Ammon's horn (tissue), 1 donor: ENCODE results near the gene CYP4B1.

Source experiments
- DNase-seq: peaks from one replicate; pipeline ENCODE4 v3.0.0-alpha.2; 2016; ENCODE audit warnings: low spot score

The CYP4B1 gene

GRCh38 chr1:46797696-46798470 lies 963 bp upstream of the CYP4B1 start:
- no peak for DNase-seq

DNA sequence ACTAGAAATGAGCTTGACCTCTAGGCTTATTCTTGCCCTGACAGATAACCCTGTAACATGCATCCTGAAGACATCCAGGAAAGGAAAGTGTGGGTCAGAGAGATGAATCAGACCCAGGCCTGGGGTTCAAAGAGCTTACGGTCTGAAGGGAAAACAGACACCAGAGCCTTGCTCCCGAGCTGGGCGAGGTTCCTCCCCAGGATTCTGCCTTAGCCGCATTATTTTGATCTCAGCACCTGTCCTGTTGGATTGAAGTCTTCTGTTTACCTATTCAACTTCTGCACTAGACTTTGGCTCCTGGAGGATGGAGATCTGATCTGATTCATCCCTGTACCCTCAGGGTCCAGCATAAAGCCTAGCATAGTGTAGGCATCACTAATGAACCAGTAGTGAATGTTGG lies 1.9 kb downstream of the CYP4B1 start:
- no peak for DNase-seq

DNA sequence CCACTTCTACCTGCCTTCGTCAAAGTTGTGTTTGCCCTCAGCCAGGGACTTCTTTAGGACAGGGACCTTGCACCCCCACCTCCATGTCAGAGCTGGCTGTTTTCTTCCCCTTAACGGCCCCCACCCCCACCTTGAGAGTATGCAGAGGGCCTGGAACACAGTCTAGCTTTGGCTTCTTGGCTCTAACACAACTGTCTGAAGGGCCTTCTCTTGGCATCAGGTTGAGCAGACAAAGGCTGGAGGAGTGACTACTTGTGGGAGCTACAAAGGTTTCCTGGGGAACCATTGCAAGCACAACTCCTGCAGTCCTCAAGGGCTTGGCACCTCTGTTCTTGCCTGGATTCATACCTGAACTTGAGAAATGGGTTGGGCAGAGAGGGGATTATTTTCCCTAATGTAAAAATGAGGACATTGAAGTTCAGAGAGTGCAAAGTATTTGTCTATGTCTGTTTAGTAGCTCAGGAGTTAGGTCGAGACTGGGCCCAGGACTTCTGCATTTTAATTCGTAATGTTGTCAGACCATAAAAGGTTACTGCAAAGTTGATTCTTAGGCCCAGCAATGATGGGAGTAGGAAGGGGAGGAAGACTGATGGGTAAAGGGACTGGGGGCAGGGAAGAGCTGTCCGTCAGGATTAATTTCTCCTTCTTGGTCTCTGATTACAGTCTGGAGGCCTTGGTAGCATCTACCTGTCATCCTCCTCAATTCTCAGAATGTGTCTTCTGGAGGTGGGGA lies 2.6 kb downstream of the CYP4B1 start:
- DNase-seq: no peak

DNA sequence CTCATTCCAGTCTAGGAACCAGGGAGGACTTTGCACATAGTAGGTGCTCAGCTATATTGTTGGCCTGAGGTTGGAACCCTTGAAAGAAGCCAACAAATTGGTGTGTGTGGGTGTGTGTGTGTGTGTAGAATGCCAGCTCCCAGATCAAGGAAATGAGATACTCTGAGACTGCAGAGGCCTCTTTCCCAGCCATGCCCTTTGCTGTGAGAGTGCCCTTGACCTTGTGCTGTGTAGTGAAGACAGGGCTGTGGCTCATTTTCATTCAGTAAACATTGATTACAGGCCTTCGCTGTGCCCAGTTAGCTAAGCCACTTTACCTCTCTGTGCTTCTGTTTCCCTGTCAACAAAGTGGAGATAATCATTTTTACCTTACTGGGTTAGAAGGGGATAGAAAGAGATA lies 3.2 kb downstream of the CYP4B1 start:
- no peak for DNase-seq

GRCh38 chr1:46802901-46803574 lies 4.2 kb downstream of the CYP4B1 start:
- DNase-seq: no peak

- no peak for DNase-seq
Observed at GRCh38 chr1:46804027-46804889, 5.4 kb downstream of the CYP4B1 start.

DNA sequence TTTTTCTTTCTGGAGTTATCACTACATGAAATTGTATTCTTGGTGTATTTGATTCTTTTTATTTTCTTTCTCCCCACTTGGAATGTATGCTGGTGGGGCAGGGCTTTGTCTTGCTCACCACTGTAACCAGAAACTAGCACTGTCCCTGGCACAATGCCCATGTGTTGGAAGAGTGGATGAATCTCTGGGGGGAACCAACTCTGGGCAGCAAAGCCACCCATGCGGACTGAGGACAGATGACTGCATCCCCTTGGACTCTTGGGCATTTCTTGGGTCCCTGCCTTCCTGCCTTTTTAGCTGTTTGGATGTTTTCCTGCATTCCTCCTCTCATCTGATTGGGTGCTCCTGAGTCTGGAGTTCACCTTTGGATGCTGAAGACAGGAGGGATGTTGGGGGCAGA lies 6.1 kb downstream of the CYP4B1 start:
- DNase-seq: no peak

DNA sequence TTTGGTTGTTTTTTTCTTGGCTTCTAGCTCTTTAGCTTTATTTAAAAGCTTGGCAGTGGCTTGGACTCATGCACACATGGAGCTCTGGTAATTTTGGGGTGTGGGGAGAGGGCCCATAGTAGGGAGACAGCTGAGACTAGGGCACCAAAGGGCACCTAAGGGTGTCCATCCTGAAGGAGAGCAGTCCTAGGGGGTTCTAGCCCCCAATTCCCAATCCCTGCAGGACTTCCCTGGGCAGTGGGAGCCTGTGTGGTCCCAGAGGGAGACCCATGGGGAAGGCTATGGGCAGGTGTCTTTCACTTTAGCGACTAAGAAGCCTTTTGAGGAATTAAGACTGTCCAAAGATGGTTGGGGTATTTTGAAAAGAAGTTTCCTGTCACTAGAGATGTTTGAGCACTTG lies 6.9 kb downstream of the CYP4B1 start:
- no peak for DNase-seq

- no peak for DNase-seq
Observed at GRCh38 chr1:46806196-46807020, 7.6 kb downstream of the CYP4B1 start.

GRCh38 chr1:46807046-46807972 lies 8.5 kb downstream of the CYP4B1 start:
- DNase-seq: no peak

DNA sequence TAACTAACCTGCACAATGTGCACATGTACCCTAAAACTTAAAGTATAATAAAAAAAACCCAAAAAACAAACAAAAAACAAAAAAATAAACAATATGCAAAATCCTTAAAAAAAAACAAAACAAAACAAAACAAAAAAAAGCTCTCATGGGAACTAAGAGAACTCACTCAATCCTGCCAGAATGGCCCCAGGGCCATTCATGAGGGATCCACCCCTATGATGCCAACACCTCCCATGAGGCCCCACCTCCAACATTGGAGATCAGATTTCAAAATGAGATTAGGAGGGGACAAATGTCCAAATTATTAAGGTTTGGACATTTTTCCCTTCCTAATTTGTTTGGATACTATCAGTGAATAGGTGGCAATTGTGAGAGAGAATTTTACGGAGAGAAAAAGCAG lies 10.2 kb downstream of the CYP4B1 start:
- DNase-seq: no peak

DNA sequence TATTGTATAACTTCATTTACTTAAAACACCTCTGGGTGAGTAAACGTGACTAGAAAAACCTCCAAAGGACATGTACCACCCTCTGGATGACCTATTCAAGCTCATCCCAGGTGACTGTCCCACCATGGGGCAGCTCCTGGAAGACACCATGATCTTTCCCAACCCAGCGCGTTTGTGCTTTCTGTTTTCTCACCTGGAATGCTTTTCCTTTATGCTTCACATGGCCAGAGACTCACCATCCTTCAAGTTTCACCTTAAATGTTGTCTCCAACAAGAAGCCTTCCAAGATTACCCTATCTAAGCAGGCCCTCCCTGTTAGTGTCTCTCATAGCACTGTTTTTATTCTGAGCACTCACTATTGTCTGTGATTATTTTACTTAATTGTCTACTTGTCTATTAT lies 11.1 kb downstream of the CYP4B1 start:
- no peak for DNase-seq

DNA sequence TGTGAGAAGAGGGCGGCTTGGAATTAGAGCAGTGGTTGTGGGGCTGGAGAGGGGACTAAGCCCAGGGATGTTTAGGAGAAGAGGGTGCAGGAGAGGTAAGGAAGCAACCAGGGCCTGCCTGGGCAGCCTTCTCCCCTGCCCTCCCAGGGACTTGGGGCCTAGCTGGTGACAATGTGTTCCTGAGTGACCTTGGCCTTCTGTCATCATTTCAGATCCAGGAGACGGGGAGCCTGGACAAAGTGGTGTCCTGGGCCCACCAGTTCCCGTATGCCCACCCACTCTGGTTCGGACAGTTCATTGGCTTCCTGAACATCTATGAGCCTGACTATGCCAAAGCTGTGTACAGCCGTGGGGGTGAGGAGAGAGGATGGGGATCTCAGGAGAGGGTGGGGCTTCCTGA lies 11.8 kb downstream of the CYP4B1 start:
- no peak for DNase-seq

GRCh38 chr1:46811053-46811452 lies 12.2 kb downstream of the CYP4B1 start:
- no peak for DNase-seq

DNA sequence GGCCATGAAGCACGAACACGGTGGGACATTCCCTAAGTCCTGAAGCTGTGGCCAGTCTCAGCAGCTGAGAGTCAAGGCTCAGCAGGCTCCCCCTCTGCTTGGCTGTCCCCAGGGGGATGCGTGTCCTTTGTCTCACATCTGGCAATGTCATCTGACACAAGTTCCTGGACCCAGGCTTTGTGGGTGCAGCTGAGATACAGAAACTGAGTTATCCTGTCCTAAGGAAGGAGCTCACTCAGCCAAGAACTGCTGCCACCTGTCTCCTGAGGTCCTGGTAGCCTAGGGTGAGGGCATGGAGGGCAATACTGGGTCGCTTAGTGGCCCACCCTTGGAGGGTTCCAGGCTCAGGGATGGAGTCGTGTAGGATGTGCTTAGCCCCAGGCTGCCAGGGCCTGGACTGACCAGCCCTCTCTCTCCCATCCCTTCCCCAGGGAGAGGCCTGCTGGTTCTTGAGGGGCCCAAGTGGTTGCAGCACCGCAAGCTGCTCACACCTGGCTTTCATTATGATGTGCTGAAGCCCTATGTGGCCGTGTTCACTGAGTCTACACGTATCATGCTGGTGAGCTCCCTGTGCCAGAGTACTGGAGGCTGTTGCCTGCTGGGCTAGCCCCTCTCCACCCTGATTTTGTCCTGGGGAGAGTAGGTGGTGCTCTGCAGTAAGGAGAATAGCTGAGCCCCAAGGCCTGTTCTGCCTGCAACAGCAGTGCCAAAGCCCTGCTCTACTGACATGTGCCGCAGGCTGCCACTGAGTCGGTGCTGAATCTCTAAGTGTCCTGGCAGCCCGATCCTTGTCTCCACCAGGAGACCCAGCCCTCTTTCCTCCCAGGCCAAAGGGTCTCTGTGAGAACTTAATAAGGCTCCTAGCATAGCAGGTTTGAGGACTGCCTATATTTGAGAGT lies 13.5 kb downstream of the CYP4B1 start:
- no peak for DNase-seq

GRCh38 chr1:46812996-46813857 lies 14.4 kb downstream of the CYP4B1 start:
- no peak for DNase-seq

DNA sequence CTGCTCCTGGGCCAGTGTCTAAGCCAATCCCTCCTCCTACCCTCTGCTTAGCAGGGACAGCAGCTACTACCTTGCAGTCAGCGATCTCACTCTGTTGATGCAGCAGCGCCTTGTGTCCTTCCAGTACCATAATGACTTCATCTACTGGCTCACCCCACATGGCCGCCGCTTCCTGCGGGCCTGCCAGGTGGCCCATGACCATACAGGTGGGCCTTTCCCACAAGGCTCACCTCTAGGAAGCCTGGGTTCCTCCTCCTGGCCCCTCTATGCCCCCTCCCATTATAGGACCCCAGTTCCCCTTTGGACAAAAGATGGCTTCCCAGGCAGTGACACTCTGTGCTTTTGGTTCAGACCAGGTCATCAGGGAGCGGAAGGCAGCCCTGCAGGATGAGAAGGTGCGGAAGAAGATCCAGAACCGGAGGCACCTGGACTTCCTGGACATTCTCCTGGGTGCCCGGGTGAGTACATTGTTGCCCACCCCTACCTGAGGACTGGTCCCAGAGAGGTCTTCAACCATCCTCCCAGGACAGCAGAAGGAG lies 15.1 kb downstream of the CYP4B1 start:
- no peak for DNase-seq

DNA sequence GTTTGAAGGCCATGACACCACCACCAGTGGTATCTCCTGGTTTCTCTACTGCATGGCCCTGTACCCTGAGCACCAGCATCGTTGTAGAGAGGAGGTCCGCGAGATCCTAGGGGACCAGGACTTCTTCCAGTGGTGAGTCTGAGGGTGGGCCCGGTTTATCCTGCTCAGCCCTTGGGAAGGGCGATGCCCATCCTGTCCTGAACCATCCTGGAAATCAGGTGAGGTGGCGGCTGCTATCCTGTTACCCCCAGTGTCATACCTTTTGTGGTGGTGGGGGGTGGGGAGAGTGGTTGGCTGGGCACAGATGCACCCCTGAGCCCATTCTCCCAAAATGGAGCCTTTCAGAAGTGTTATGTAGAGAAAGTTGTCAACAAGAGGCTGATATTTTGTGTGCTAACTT lies 16.3 kb downstream of the CYP4B1 start:
- DNase-seq: no peak
